Measurements from ENCODE around the gene RTL10. TPM values are rescaled to one million over a fixed set of nuclear protein-coding genes. Genes with fewer than 3 reads are reported as not detected.

RTL10 gene
- total and polyA plus RNA-seq, 2 of the 4 experiments (the other 2 are of a cell fraction) = 8.6 to 12.1 TPM

- TF ChIP-seq RCOR1 (IDR thresholded peaks at IDR 0.05; ENCODE audit: insufficient replicate concordance, low read length) = no peak
These were observed 32.2 kb downstream of the RTL10 start (continued) for GRCh38 chr22:19822301-19823117.

- dilution Hi-C loops (cut with HindIII; ENCODE audit: low sequenced_read_pairs, unreplicated experiment) = no loop called here
- POLR2A ChIA-PET (ENCODE audit: unreplicated experiment) = no interaction called here
- Histone ChIP-seq H4K20me1 (ENCODE audit: insufficient read depth, low read length) (no peaks in the 10 kb centered on the region; the same call in 1 of the 2 replicates), H2BK20ac (ENCODE audit: low read depth, low read length) (no peak overlapping the region), H3K18ac (ENCODE audit: low read depth, low read length) (no peak overlapping the region), H3K27ac (ENCODE audit: insufficient read depth, low read length) (no peak overlapping the region), H3K14ac (replicated peaks; ENCODE audit: low read depth, low read length) (no peak overlapping the region), H3K9ac (ENCODE audit: low read depth, low read length) (no peak overlapping the region), H3K4me2 (ENCODE audit: low read depth, low read length) (no peak overlapping the region), H4K8ac (ENCODE audit: low read depth in 2 of 2, low read length in 2 of 2) (no peak overlapping the region), H3K79me1 (ENCODE audit: low read depth in 1 of 2, low read length in 2 of 2) (peaks cover 9 to 11% of the 10 kb centered on the region in 2 experiments; a peak in 3 of 4 replicates), H2AK9ac (replicated peaks; ENCODE audit: low read depth, low read length, poor library complexity) (no peak overlapping the region), H4K5ac (ENCODE audit: low read depth, low read length) (no peak overlapping the region), H3K27me3 (ENCODE audit: control insufficient read depth, insufficient read depth, low read length) (no peaks in the 10 kb centered on the region), H2BK15ac (ENCODE audit: low read depth, low read length) (no peak overlapping the region), H3K4me1 (ENCODE audit: control insufficient read depth, insufficient read depth, low read length) (no peaks in the 10 kb centered on the region), H3K23ac (ENCODE audit: low read depth, low read length) (no peak overlapping the region), H2AK5ac (ENCODE audit: low read depth, low read length) (no peak overlapping the region), H3K56ac (ENCODE audit: extremely low read depth, insufficient read depth, low read length) (no peak overlapping the region), H2BK120ac (ENCODE audit: low read depth, low read length) (no peak overlapping the region), H3K9me3 (ENCODE audit: control insufficient read depth, insufficient read depth, low read length) (no peaks in the 10 kb centered on the region), H3K4ac (ENCODE audit: low read depth, low read length) (no peak overlapping the region), H2BK5ac (ENCODE audit: low read depth, low read length, poor library complexity, severe bottlenecking) (no peak overlapping the region), H2AFZ (replicated peaks; ENCODE audit: low read length, poor library complexity) (no peak overlapping the region), H3K36me3 (ENCODE audit: control insufficient read depth, insufficient read depth, low read length) (no peaks in the 10 kb centered on the region), H4K91ac (ENCODE audit: insufficient read depth, low read depth, low read length) (no peak overlapping the region), H3K4me3 (ENCODE audit: insufficient read depth, low read depth, low read length) (no peak overlapping the region), H3K9me1 (ENCODE audit: insufficient read depth, low read length) (0 out of 2 replicates have a peak, but pooled peaks cover 3% of the 10 kb centered on the region)
- DNase-seq = no peak
- 90% methylated on average over 10 of the region's 20 CpGs; no CpG with 5 or more reads in 1 of the 2 experiments for WGBS, 2 experiments (ENCODE audit: extremely low coverage in 2 of 2, insufficient read length in 1 of 2)
- intact Hi-C loops (cut with micrococcal nuclease) = no loop called here
- CTCF ChIA-PET = no interaction called here
- no TSS peak for BruUV-seq (replicated peaks)
- ATAC-seq (ENCODE audit: low read depth) = no peak
- in situ Hi-C loops (cut with MboI; ENCODE audit: low sequenced_read_pairs) = no loop called here
- no peak for TF ChIP-seq CEBPB (IDR thresholded peaks at IDR 0.05; ENCODE audit: low read depth, low read length)
- TF ChIP-seq USF2 (IDR thresholded peaks at IDR 0.05; ENCODE audit: low read depth, low read length) = no peak
- TF ChIP-seq MXI1 (IDR thresholded peaks at IDR 0.05; ENCODE audit: borderline replicate concordance, low read depth, low read length) = no peak
- TF ChIP-seq POLR2A (IDR thresholded peaks at IDR 0.05; ENCODE audit: low read depth, low read length) = no peak
- no peak for TF ChIP-seq NFE2L2 (IDR thresholded peaks at IDR 0.05; ENCODE audit: low read depth, low read length)
- TF ChIP-seq ELK1 (IDR thresholded peaks at IDR 0.05; ENCODE audit: borderline replicate concordance, low read depth, low read length) = no peak
- no peak for TF ChIP-seq FOS (IDR thresholded peaks at IDR 0.05; ENCODE audit: low read depth, low read length)
- TF ChIP-seq SMC3 (IDR thresholded peaks at IDR 0.05; ENCODE audit: low read depth, low read length) = no peak
- no peak for TF ChIP-seq BHLHE40 (IDR thresholded peaks at IDR 0.05; ENCODE audit: low read depth, low read length)
- no peak for TF ChIP-seq RAD21 (IDR thresholded peaks at IDR 0.05; ENCODE audit: low read length)
- TF ChIP-seq RFX5 (IDR thresholded peaks at IDR 0.05; ENCODE audit: low read depth, low read length) = no peak
These were observed 33.0 kb downstream of the RTL10 start for GRCh38 chr22:19821523-19822300.
